GM20431 (cell line): ENCODE results near the gene RIN3.

Experiments used
- in situ Hi-C: fragments of 300-500 bp; cut with MseI, MboI; formaldehyde crosslinking; loops from one replicate; pipeline ENCODE4 v1.15.0; 2020; ENCODE audit warnings: low sequenced_read_pairs; ENCODE audit not compliant: unreplicated experiment

Gene RIN3

DNA sequence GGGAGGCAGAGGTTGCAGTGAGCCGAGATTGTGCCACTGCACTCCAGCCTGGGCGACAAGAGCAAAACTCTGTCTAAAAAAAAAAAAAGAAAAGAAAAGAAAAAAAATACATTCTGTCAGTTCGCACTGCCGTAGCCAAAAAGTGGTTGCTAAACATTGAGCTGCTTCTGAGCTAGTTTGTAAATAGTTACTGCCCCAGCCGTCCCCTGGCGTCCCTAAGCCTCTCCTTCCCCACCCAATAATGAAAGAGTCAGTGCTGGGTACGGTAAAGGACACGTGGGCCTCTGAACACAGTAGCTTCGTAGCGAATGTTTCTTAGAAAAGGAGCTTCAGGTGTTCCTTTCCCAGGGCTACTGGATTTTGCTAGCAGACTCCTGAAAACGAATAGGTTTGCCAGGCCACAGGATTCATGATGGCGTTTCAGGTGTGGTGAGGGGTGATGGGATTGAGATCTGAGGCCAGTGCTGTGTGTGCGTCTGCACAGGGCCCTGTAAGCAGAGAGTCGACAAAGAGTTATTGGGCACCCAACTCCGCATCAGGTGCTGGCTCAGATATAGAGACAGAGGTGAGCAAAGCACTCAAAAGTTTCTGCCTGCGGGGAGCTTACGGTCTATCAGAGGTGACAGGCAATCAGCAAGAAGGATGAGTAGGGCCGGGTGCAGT is 140.8 kb downstream of the RIN3 start:
- in situ Hi-C loops, result no loop called here

GRCh38 chr14:92655419-92656201 is 142.0 kb downstream of the RIN3 start:
- in situ Hi-C loops, result no loop called here

GRCh38 chr14:92656306-92657081 is 142.9 kb downstream of the RIN3 start:
- in situ Hi-C loops, result no loop called here

GRCh38 chr14:92657457-92658142 is 144.0 kb downstream of the RIN3 start:
- in situ Hi-C loops, result no loop called here

DNA sequence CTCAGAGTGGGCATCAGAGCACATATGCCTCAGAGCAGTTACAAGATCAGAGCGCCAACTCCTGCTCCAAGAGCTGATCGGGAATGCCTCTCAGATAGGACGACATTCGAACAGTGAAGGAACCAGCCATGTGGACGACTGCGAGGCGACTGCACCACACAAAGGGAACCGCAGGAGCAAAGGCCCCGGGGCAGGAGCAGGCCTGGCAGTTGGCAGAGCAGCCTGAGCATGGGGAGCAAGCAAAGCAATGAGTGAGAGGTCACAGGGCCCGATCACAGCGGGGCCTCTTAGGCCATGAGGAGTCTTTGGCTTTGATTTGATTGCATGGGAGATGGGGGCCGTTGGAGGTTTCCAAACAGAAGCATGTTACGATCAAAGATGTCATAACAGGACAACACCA is 144.6 kb downstream of the RIN3 start:
- in situ Hi-C loops, result no loop called here

DNA sequence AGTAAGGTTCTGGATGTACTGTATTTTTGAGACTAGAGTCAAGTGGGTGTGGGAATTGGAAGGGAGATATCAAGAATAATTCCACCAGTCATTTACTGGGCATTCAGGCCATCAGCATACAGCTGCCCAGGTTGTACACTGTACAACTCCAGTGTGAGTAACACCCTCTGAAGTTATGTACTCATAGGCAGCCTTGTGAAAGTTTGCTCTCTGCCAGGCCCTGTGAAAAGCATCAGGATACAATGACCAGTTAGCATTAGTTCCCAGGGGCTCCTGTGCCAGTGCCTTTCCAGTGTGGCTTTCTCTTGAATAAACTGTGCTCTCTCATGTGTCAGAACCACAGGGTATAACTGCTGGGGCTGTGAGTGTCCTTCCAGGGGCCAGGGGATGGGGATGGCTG is 145.1 kb downstream of the RIN3 start:
- in situ Hi-C loops, result no loop called here

DNA sequence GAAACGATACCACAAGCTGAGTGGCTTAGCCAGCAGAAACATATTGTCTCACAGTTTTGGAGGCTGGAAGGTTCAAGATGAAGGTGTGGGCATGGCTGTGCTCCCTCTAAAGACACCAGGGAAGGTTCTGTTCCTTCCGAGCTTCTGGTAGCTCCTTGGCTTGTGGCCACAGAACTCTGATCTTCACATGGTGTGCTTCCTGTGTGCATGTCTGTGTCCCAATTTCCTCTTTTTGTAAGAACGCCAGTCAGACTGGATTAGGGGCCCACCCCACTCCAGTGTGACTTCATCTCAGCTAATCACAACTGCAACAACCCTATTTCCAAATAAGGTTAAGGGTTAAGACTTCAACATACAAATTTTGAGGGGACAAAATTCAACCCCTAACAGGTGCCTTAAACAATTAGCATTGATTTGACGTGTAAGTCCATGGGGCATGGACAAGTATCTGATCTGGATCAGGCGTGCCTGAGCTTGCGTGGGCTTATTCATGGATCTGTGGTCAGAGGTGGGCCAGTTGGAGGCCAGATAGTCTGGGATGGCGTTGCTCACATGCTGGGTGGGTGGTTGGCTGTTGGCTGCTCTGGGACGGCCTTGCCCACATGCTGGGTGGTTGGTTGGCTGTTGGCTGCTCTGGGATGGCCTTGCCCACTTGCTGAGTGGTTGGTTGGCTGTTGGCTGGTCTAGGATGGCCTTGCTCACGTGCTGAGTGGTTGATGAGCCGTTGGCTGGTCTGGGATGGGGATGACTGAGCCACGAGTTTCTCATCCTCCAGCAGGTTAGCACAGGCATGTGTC is 146.4 kb downstream of the RIN3 start:
- in situ Hi-C loops, result no loop called here

DNA sequence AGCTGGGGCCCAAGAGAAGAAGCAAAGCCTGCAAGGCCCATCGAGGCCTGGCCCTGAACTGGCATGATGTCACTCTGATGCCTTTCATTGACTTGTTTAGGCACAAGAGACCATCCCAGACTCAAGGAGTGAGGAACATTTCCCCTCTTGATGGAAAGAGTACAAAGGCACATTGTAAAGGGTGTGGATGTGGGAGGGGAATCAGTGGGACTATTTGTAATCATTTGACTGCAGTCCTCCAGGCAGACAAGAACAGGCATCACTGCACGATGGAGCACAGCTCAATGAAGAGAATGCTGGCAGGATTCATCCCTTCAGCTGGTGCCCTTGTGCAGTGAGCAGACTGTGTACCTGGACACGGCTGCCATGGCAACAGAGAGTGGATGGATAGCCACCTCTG is 147.0 kb downstream of the RIN3 start:
- in situ Hi-C loops, result no loop called here

GRCh38 chr14:92663049-92663448 is 149.5 kb downstream of the RIN3 start:
- in situ Hi-C loops, result no loop called here

- in situ Hi-C loops, result no loop called here
These were observed 152.1 kb downstream of the RIN3 start for GRCh38 chr14:92665661-92666110.

DNA sequence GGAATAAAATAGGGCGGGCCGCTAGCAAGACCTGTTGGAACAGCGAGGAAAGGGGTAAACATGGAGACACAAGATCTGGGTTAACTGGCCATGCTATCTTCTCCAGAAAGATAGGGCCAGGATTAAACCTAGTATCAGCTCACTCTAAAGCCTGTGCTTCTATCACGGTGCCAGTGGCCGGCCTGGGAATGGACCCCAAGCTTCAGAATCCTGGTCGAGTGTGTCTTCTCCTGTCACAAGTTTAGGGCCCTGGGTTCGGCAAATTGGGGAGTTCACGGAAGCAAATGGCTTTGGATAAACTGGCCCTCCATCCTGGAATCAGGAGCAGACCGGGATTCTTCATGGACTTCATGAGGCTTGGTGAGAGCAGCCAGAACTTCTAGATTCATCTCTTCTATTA is 152.7 kb downstream of the RIN3 start:
- in situ Hi-C loops, result no loop called here

GRCh38 chr14:92668276-92668973 is 154.8 kb downstream of the RIN3 start:
- in situ Hi-C loops, result no loop called here

GRCh38 chr14:92670160-92670559 is 156.6 kb downstream of the RIN3 start:
- in situ Hi-C loops, result no loop called here

- in situ Hi-C loops, result no loop called here
These were observed 157.2 kb downstream of the RIN3 start for GRCh38 chr14:92670643-92671366.

DNA sequence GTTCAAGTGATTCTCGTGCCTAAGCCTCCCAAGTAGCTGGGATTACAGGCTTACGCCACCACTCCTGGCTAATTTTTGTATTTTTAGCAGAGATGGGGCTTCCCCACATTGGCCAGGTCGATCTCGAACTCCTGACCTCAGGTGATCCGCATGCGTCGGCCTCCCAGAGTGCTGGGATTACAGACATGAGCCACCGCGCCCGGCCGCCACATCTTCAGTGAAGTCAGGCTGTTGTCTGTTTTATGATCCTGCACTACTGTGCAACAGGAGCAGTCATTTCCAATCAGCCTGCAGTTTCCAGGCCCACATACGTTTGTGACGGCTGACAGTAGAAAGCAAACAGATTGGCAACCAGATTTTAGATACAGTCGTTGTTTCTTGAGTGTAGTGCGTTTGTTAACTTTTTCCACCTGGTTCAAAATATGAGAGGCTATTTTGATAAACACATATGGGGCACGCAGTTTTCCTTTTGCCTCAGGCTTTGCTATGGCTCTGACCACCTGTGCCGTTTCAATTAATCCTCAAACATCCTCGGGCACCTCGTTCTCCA is 160.1 kb downstream of the RIN3 start:
- in situ Hi-C loops, result no loop called here

GRCh38 chr14:92675421-92675820 is 161.8 kb downstream of the RIN3 start:
- in situ Hi-C loops, result no loop called here

- in situ Hi-C loops, result no loop called here
These were observed 162.4 kb downstream of the RIN3 start for GRCh38 chr14:92675976-92676375.
